Activated T-cell treated with anti-CD3 and anti-CD28 coated beads, Interleukin-2, amount 50 U/mL, for 48 hours (primary cell): Measurements from ENCODE around the gene KRTAP10-6.
"Not testable (repeated sequence)": the region's sequence is repeated elsewhere in the genome, so short reads cannot be mapped to it uniquely, and the experiment has no call there.

Experiments
- DNase-seq, 2 experiments: peaks; one replicate each; pipeline ENCODE4 v3.0.0-alpha.2; 2020

KRTAP10-6 gene

DNA sequence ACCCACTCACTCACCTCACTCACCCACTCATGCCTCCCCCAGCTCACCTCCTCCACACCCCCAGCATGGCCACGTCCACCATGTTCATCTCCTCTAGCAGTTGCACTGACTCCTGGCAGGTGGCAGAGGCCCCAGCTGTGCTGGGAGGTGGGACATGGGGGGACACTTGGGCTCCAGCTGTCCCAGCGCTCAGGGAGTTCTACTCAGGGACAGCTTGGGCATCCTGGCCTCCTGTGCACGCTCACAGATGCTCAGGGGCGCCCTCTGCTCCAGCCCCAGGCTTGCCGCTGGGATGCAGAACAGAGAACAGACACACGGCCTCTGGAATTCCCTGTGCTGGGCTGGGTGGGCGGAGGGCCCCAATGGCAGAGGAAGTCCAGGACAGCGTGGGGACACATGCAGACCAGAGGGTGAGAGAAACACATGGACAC lies 24.8 kb upstream of the KRTAP10-6 start:
- no peak for DNase-seq

DNA sequence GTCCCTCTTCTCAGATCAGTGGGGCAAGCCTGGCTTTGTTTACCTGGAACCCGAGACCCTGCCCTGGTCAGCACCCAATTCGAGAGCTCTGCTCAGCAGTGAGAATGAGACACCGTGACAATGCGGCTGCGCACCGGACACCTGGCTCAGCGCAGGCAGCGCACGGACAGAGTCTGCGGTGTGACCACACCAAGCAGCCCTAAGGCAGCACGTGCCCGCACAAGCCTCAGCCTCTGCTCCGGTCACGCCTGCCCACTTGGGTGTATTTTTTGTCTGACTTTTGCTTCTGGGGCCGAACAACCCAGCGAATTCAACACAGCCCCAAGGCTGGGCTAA lies 24.3 kb upstream of the KRTAP10-6 start:
- DNase-seq, result no peak

DNA sequence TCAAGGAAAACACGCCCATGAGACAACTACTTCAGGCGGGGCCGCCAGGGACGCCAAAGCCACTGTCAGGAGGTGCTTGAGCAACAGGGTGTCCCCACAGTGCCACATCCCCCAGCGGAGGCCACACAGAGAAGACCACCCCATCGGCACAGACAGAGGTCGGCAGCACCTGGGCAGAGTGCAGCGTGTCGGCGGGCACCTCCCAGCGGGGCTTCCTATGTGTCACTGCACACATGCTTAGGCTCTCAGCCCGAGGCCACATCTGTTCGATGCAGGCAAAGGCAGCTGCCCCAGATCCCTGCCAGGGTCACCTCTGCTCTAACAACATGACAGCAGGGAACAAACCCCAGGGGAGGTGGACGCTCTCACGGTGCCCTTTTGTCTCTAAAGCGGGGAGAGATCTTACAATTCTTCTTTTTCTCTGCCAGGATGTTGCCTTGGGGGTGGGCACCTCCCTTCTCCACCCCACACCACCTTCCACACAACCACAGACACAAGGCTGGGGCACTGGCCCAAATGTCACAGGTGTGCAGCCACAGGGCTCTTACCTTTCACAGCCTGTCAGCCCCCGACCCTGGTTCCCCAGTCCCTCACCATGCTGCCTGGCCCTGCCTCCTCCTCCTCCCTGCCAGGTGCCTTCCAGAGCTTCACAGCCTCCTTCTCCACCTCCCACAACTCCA lies 23.7 kb upstream of the KRTAP10-6 start:
- DNase-seq, result peak in 1 of 2 experiments; percentile 11

DNA sequence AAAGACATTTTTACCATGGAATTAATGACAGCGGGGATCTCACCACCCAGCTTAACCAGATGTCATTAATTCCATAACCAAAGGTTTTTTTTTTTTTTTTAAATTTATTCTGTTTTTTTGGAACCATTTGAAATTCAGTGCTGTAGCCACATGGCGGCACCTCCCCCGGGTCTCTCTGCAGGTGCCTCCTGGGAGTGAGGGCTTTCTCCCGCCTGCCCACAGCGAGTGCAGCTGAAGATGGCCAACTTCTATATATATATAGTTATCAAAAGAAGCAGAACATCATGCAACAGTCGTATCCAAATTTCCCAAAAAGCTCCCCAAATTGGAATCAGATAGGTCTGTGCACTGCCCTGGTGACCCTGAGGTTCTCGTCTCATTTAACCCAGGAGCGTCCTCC lies 23.2 kb upstream of the KRTAP10-6 start:
- DNase-seq, result no peak

DNA sequence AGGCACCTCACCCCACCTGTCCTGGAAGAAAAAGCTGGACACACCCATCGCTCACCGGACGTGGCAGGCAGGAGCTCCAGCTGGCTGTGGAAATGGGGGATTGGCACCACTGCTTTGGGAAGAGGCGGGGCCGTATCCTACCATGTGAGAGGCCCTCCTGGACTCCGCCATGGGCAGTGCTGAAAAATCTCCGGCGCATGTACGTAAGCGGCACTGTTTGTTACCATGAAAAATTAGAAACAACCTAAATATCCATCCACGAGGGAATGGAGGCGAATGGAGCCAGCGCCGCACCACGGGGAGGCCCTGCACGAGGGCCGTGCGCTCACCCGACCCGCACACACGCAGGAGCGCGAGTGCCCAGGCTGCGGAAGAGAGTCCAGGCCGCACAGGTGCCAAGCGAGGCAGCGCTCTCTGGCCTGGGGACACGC lies 22.7 kb upstream of the KRTAP10-6 start:
- DNase-seq, result no peak

- no peak for DNase-seq
Observed at GRCh38 chr21:44614161-44614631, 21.9 kb upstream of the KRTAP10-6 start.

GRCh38 chr21:44613386-44614155 lies 21.3 kb upstream of the KRTAP10-6 start:
- DNase-seq, result peak in 1 of 2 experiments; percentile 10

DNA sequence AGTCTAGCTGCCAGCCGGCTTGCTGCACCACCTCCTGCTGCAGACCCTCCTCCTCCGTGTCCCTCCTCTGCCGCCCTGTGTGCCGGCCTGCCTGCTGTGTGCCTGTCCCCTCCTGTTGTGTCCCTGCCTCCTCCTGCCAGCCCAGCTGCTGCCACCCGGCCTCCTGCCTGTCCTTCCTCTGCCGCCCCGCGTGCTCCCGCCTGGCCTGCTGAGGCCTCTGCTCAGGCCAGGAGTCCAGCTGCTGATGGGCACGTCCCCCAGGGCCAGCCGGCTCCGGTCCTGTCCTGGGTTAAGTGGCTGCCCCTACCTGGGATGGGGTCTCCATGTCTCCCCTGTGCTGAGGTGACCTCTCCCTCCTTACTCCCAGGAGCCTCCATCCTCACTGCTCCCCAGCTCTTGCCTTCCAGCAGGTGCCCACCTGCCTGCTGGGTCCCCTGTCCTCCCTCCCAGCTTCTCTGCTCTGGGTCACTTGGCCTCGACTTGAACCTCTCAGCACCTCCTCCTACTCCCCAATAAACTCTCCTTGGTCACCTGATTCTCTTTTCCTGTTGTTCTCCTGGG lies 20.4 kb upstream of the KRTAP10-6 start:
- peak in 1 of 2 experiments; percentile 6 for DNase-seq

GRCh38 chr21:44612029-44612486 lies 19.8 kb upstream of the KRTAP10-6 start, which contains the start of gene KRTAP10-8:
Gene KRTAP10-8, plus strand, starts transcription at chr21:44612079. Its CDS starts 22 bp downstream, at chr21:44612101.
- peak in 1 of 2 experiments; percentile 5 for DNase-seq

DNA sequence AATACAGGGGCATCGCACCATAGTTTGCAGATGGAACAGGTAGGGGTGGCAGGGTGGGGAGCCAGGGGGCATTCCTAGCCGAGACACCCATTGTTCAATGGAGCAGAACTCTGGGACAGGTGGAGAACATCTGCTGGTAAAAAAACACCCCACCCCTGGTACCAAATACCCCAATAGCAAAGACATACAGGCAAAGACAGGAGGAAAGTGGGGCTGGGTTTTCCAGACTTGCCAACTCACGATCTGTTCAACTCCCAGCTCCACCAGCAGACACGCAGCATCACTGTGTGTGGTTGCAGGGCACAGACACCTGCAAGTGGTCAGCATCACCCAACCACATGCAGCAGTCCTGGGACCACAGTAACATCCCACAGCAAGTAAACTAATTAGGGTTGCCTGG lies 19.2 kb upstream of the KRTAP10-6 start:
- peak in 1 of 2 experiments; percentile 2 for DNase-seq

- not testable (repeated sequence) for DNase-seq
Observed at GRCh38 chr21:44610157-44610843, 18.0 kb upstream of the KRTAP10-6 start.

DNA sequence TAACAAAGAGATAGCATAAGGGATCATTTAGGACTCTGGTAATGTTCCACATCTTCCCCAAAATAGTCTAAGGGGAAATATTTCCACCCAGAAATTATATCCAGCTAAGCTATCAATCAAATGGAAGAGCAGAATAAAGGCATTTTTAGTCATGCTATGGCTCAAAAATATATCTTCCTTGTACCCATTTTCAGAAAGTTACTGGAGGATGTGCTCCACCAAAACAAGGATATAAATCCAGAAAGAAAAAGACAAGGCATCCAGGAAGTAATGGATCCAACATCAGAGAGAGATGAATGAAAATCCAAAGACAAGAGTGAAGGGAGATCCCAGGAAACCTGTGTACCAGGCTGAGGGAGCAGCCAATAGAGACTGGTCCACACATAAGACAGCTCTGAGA lies 16.9 kb upstream of the KRTAP10-6 start:
- no peak for DNase-seq

DNA sequence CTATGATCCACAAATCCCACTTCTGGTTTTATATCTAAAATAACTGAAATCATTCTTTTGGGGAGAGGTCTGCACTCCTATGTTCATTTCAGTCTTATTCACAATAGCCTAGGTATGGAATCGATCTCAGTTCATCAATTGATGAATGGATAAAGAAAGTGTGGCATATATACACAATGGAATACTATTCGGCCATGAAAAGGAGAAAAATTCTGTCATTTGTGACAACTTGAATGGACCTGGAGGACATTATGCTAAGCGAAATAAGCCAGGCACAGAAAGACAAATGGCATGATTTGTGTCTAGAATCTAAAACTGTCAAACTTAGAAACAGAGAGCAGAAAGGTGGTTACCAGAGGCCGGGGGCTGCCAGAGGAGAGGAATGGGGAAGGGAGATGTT lies 14.2 kb upstream of the KRTAP10-6 start:
- DNase-seq, result no peak

- no peak for DNase-seq
Observed at GRCh38 chr21:44603911-44604310, 11.6 kb upstream of the KRTAP10-6 start.

DNA sequence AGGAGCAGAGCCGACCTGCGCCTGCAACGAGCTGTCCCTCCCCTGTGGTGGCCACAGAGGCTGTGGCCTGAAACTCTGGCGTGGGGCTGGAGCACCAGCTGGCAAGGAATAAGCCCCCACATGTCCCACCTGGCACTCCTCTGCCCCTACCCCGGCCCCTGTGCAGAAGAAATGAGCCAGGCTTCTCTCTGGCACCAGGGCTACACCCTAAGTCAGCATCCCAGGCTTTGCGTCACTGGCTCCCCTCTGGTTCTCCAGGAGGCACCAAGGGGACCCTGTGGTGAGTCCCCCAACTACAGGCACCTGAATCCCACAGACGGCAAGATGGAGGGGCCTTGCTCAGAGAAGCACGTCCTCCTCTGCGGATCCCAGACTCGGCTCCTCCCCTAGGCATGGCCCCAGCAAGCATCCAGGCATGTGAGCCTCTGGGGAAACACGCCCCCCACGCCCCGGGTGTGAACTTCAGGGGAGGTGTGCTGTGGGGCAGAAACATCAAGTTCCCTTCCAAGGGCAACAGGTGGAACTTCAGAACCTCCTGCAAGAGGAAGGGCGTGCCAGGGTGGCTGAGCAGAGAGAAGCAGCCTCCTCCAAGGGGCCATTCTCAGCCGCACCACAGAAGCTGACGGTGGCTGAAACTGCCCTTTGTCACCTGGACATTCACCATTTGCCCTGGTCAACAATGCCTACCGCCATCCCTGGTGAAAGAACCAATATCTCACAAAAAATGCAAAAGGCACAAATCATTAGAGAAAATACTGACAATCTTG lies 11.0 kb upstream of the KRTAP10-6 start:
- no peak for DNase-seq

GRCh38 chr21:44602463-44602850 lies 10.2 kb upstream of the KRTAP10-6 start:
- no peak for DNase-seq

- DNase-seq, result no peak
Observed at GRCh38 chr21:44601596-44602462, 9.5 kb upstream of the KRTAP10-6 start.

DNA sequence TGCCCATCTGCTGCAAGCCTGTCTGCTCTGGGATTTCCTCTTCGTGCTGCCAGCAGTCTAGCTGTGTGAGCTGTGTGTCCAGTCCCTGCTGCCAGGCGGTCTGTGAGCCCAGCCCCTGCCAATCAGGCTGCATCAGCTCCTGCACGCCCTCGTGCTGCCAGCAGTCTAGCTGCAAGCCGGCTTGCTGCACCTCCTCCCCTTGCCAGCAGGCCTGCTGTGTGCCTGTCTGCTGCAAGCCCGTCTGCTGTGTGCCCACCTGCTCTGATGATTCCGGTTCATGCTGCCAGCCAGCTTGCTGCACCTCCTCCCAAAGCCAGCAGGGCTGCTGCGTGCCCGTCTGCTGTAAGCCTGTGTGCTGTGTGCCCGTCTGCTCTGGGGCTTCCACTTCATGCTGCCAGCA lies 8.8 kb upstream of the KRTAP10-6 start:
- not testable (repeated sequence) for DNase-seq

DNA sequence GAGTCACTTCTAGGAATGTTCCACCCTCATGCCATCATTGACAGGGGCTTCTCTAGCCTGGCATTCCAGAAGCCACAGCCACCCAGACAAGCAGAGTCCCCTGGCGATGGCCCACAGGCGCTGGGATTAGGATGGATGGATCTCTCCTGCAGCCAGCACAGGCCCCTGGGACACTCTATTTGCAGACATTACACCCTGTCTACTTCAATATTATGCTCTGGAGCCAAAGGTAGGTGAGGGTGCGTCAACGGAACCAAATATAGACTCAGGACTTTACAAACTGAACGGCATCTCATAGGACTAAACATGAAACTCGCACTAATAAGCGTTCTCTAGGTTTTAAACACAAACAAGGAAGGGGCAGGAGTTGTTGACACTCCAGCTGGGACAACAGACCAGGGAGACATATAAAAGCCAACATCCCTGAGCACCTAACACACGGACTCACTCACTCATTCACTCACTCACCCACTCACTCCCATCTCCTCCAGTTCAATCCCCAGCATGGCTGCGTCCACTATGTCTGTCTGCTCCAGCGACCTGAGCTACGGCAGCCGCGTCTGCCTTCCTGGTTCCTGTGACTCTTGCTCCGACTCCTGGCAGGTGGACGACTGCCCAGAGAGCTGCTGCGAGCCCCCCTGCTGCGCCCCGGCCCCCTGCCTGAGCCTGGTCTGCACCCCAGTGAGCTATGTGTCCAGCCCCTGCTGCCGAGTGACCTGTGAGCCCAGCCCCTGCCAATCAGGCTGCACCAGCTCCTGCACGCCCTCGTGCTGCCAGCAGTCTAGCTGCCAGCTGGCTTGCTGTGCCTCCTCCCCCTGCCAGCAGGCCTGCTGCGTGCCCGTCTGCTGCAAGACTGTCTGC lies 8.0 kb upstream of the KRTAP10-6 start, which contains the start of gene KRTAP10-7:
KRTAP10-7 (plus strand) TSS at position 480 of the 861 bp plus-strand sequence; CDS start at position 505, 25 bp downstream.
- not testable (repeated sequence) for DNase-seq
